Stimulated activated CD4-positive, alpha-beta T cell treated with anti-CD3 and anti-CD28 coated beads, Interleukin-2, amount 100 ng/mL, for 4 hours (primary cell): Measurements from ENCODE around the gene ITGA1.
"Not testable (repeated sequence)": the region's sequence is repeated elsewhere in the genome, so short reads cannot be mapped to it uniquely, and the experiment has no call there.

ENCODE experiments used
- DNase-seq: peaks from one replicate; pipeline ENCODE4 v3.0.0-alpha.2; 2020; ENCODE audit warnings: low read depth

ITGA1 gene

GRCh38 chr5:52831786-52832511, 44.2 kb downstream of the ITGA1 start:
- DNase-seq = no peak

- no peak for DNase-seq
Observed at GRCh38 chr5:52834320-52834719, 46.6 kb downstream of the ITGA1 start.

GRCh38 chr5:52837068-52837467, 49.4 kb downstream of the ITGA1 start:
- no peak for DNase-seq

- no peak for DNase-seq
Observed at GRCh38 chr5:52837591-52838001, 49.9 kb downstream of the ITGA1 start.

- DNase-seq = no peak
Observed at GRCh38 chr5:52838326-52839015, 50.8 kb downstream of the ITGA1 start.

- DNase-seq = no peak
Observed at GRCh38 chr5:52839285-52839684, 51.6 kb downstream of the ITGA1 start.

- no peak for DNase-seq
Observed at GRCh38 chr5:52840277-52841050, 52.7 kb downstream of the ITGA1 start.

- no peak for DNase-seq
Observed at GRCh38 chr5:52841114-52841513, 53.4 kb downstream of the ITGA1 start.

GRCh38 chr5:52842111-52842510, 54.4 kb downstream of the ITGA1 start:
- DNase-seq = no peak

GRCh38 chr5:52844885-52845284, 57.2 kb downstream of the ITGA1 start:
- DNase-seq = no peak

- no peak for DNase-seq
Observed at GRCh38 chr5:52846182-52846842, 58.6 kb downstream of the ITGA1 start.

- DNase-seq = not testable (repeated sequence)
Observed at GRCh38 chr5:52848688-52849087, 61.0 kb downstream of the ITGA1 start.

- no peak for DNase-seq
Observed at GRCh38 chr5:52849544-52849943, 61.8 kb downstream of the ITGA1 start.

- no peak for DNase-seq
Observed at GRCh38 chr5:52853650-52854049, 65.9 kb downstream of the ITGA1 start.

GRCh38 chr5:52854301-52854700, 66.6 kb downstream of the ITGA1 start:
- no peak for DNase-seq

- DNase-seq = no peak
Observed at GRCh38 chr5:52854949-52855348, 67.2 kb downstream of the ITGA1 start.

- DNase-seq = no peak
Observed at GRCh38 chr5:52856564-52856963, 68.8 kb downstream of the ITGA1 start.

- DNase-seq = no peak
Observed at GRCh38 chr5:52859628-52860027, 71.9 kb downstream of the ITGA1 start.

- no peak for DNase-seq
Observed at GRCh38 chr5:52861368-52861767, 73.7 kb downstream of the ITGA1 start.

GRCh38 chr5:52863715-52864290, 76.1 kb downstream of the ITGA1 start:
- DNase-seq = no peak

GRCh38 chr5:52864371-52864770, 76.7 kb downstream of the ITGA1 start:
- no peak for DNase-seq

- no peak for DNase-seq
Observed at GRCh38 chr5:52864884-52865283, 77.2 kb downstream of the ITGA1 start.
